ENCODE measurements around the gene RNF13. TPM values are rescaled to one million over a fixed set of nuclear protein-coding genes. Genes with fewer than 3 reads are reported as not detected.

Gene RNF13, protein sequence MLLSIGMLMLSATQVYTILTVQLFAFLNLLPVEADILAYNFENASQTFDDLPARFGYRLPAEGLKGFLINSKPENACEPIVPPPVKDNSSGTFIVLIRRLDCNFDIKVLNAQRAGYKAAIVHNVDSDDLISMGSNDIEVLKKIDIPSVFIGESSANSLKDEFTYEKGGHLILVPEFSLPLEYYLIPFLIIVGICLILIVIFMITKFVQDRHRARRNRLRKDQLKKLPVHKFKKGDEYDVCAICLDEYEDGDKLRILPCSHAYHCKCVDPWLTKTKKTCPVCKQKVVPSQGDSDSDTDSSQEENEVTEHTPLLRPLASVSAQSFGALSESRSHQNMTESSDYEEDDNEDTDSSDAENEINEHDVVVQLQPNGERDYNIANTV
- 26.8 TPM for polyA plus RNA-seq (2013, experiment 1 of 2)
- 29.9 TPM for polyA plus RNA-seq (2013, experiment 2 of 2)

GRCh38 chr3:149812606-149813366 lies at the start of gene RNF13:
Gene RNF13, plus strand, starts transcription at chr3:149813215. Its CDS starts 32,812 bp downstream, at chr3:149846027.
- Histone ChIP-seq H3K27me3 (ENCODE audit: insufficient read depth, low read length) (no peaks in the 10 kb centered on the region), H3K9me3 (ENCODE audit: insufficient read depth, low read depth, low read length) (no peaks in the 10 kb centered on the region), H3K4me3 (ENCODE audit: low read length) (peak within 1 kb of the TSS; percentile 91), H3K9ac (ENCODE audit: low read depth, low read length) (peak within 1 kb of the TSS; percentile 85), H3K27ac (ENCODE audit: low read depth, low read length) (peak within 1 kb of the TSS; percentile 84), H3K4me1 (ENCODE audit: insufficient read depth, low read length) (peaks cover 16% of the 10 kb centered on the region), H3K36me3 (ENCODE audit: insufficient read depth, low read length) (no peaks in the 10 kb centered on the region)
- WGBS = 1% methylated on average over 56 of the region's 56 CpGs

- Histone ChIP-seq H3K27ac (ENCODE audit: low read depth, low read length) (no peak overlapping the region), H3K4me1 (ENCODE audit: insufficient read depth, low read length) (no peaks in the 10 kb centered on the region), H3K36me3 (ENCODE audit: insufficient read depth, low read length) (no peaks in the 10 kb centered on the region), H3K9ac (ENCODE audit: low read depth, low read length) (no peak overlapping the region), H3K9me3 (ENCODE audit: insufficient read depth, low read depth, low read length) (no peaks in the 10 kb centered on the region), H3K27me3 (ENCODE audit: insufficient read depth, low read length) (peaks cover 8% of the 10 kb centered on the region), H3K4me3 (ENCODE audit: low read length) (no peak overlapping the region)
- 85% methylated on average over 3 of the region's 3 CpGs for WGBS
Observed at GRCh38 chr3:149763565-149764195, 49.3 kb upstream of the RNF13 start.

DNA sequence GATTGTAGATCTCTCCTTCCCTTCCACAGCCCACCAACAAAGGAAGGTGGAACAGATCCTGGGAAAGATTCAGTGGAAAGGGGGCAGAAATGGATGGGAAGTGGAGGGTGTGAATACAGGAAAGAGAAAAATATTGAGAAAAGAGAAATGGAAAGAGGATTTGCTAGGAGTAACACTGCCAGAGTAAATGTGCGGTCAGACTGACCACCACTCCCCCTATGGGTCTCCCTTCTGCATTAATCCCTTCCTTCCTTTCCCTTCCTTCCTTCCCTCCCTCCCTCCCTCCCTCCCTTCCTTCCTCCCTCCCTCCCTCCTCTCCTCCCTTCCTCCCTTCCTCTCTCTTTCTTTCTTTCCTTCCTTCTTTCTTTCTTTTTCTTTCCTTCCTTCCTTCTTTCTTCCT lies 48.7 kb upstream of the RNF13 start:
- no peaks in the 10 kb centered on the region for H3K4me1 ChIP-seq (ENCODE audit: insufficient read depth, low read length)
- H3K27me3 ChIP-seq (ENCODE audit: insufficient read depth, low read length) = peaks cover 8% of the 10 kb centered on the region
- no peak overlapping the region for H3K27ac ChIP-seq (ENCODE audit: low read depth, low read length)
- H3K4me3 ChIP-seq (ENCODE audit: low read length) = no peak overlapping the region
- no peaks in the 10 kb centered on the region for H3K36me3 ChIP-seq (ENCODE audit: insufficient read depth, low read length)
- 54% methylated on average over 1 of the region's 1 CpG for WGBS
- no peaks in the 10 kb centered on the region for H3K9me3 ChIP-seq (ENCODE audit: insufficient read depth, low read depth, low read length)
- H3K9ac ChIP-seq (ENCODE audit: low read depth, low read length) = no peak overlapping the region

DNA sequence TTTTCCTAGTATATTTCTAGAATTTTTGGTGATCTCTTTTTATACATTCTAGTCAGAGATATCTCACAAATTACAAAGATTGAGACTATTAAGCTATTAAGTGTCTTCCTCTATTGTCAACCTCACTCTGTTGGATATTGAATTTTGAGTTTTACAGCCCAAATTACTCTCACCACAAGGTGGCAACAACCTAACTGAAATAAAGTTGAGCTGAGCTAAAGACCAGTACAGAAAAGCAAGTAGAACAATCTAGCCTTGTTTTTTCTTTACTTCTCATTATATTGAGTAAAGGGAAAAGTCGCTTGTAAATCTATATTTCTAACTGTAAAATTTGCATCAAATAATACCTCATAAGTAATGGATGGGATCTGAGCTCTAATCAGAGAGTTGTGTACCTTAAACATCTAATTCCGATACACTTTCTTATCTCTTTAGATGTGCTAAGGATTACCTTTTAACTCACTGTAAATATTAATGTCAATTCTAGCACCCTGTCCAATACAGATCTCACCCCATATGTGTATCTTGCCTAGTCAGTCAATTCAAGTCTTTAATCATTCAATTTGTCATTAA lies 47.2 kb upstream of the RNF13 start:
- Histone ChIP-seq H3K9ac (ENCODE audit: low read depth, low read length) (no peak overlapping the region), H3K4me3 (ENCODE audit: low read length) (no peak overlapping the region), H3K4me1 (ENCODE audit: insufficient read depth, low read length) (no peaks in the 10 kb centered on the region), H3K9me3 (ENCODE audit: insufficient read depth, low read depth, low read length) (no peaks in the 10 kb centered on the region), H3K27ac (ENCODE audit: low read depth, low read length) (no peak overlapping the region), H3K27me3 (ENCODE audit: insufficient read depth, low read length) (peaks cover 8% of the 10 kb centered on the region), H3K36me3 (ENCODE audit: insufficient read depth, low read length) (no peaks in the 10 kb centered on the region)
- WGBS = 100% methylated on average over 1 of the region's 2 CpGs

- peaks cover 8% of the 10 kb centered on the region for H3K27me3 ChIP-seq (ENCODE audit: insufficient read depth, low read length)
- 89% methylated on average over 6 of the region's 6 CpGs for WGBS
- no peak overlapping the region for H3K27ac ChIP-seq (ENCODE audit: low read depth, low read length)
- H3K9me3 ChIP-seq (ENCODE audit: insufficient read depth, low read depth, low read length) = no peaks in the 10 kb centered on the region
- no peak overlapping the region for H3K4me3 ChIP-seq (ENCODE audit: low read length)
- H3K36me3 ChIP-seq (ENCODE audit: insufficient read depth, low read length) = no peaks in the 10 kb centered on the region
- H3K9ac ChIP-seq (ENCODE audit: low read depth, low read length) = no peak overlapping the region
- no peaks in the 10 kb centered on the region for H3K4me1 ChIP-seq (ENCODE audit: insufficient read depth, low read length)
Observed at GRCh38 chr3:149767720-149768119, 45.3 kb upstream of the RNF13 start.

GRCh38 chr3:149768704-149769103 lies 44.3 kb upstream of the RNF13 start:
- H3K4me3 ChIP-seq (ENCODE audit: low read length) = no peak overlapping the region
- WGBS = 91% methylated on average over 4 of the region's 6 CpGs
- H3K9me3 ChIP-seq (ENCODE audit: insufficient read depth, low read depth, low read length) = no peaks in the 10 kb centered on the region
- H3K9ac ChIP-seq (ENCODE audit: low read depth, low read length) = no peak overlapping the region
- H3K27me3 ChIP-seq (ENCODE audit: insufficient read depth, low read length) = peaks cover 3% of the 10 kb centered on the region
- no peak overlapping the region for H3K27ac ChIP-seq (ENCODE audit: low read depth, low read length)
- H3K4me1 ChIP-seq (ENCODE audit: insufficient read depth, low read length) = no peaks in the 10 kb centered on the region
- H3K36me3 ChIP-seq (ENCODE audit: insufficient read depth, low read length) = no peaks in the 10 kb centered on the region

- Histone ChIP-seq H3K9ac (ENCODE audit: low read depth, low read length) (no peak overlapping the region), H3K4me1 (ENCODE audit: insufficient read depth, low read length) (no peaks in the 10 kb centered on the region), H3K4me3 (ENCODE audit: low read length) (no peak overlapping the region), H3K36me3 (ENCODE audit: insufficient read depth, low read length) (no peaks in the 10 kb centered on the region), H3K27ac (ENCODE audit: low read depth, low read length) (no peak overlapping the region), H3K9me3 (ENCODE audit: insufficient read depth, low read depth, low read length) (no peaks in the 10 kb centered on the region), H3K27me3 (ENCODE audit: insufficient read depth, low read length) (no peaks in the 10 kb centered on the region)
- WGBS = 100% methylated on average over 1 of the region's 2 CpGs
Observed at GRCh38 chr3:149770246-149770645, 42.8 kb upstream of the RNF13 start.

DNA sequence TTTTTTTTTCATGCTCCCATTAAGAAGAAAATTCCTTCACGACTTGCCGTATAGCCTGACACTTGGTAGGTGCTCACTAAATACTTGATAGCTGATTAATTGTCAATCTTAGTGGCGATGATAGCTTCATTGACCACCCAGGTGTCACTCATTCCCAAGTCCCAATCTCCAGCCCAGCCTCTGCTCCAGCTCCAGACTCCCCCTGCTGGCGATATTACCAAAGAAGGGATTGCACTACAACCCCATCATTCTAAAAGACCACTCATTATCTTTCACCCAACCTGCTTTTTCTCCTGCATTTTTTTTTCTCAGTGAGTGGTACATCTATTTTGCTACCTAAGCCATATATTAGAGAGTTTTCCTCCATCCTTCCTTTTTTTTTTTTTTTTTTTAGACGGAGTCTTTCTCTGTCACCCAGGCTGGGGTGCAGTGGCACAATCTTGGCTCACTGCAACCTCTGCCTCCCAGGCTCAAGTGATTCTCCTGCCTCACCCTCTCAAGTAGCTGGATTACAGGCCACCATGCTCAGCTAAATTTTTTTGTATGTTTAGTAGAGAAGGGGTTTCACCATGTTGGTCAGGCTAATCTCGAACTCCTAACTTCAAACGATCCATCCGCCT lies 41.3 kb upstream of the RNF13 start:
- Histone ChIP-seq H3K9me3 (ENCODE audit: insufficient read depth, low read depth, low read length) (no peaks in the 10 kb centered on the region), H3K9ac (ENCODE audit: low read depth, low read length) (no peak overlapping the region), H3K4me1 (ENCODE audit: insufficient read depth, low read length) (no peaks in the 10 kb centered on the region), H3K36me3 (ENCODE audit: insufficient read depth, low read length) (no peaks in the 10 kb centered on the region), H3K27me3 (ENCODE audit: insufficient read depth, low read length) (no peaks in the 10 kb centered on the region), H3K27ac (ENCODE audit: low read depth, low read length) (no peak overlapping the region), H3K4me3 (ENCODE audit: low read length) (no peak overlapping the region)
- WGBS = 65% methylated on average over 8 of the region's 8 CpGs

GRCh38 chr3:149772861-149773260 lies 40.2 kb upstream of the RNF13 start:
- H3K36me3 ChIP-seq (ENCODE audit: insufficient read depth, low read length) = no peaks in the 10 kb centered on the region
- no peak overlapping the region for H3K27ac ChIP-seq (ENCODE audit: low read depth, low read length)
- no peaks in the 10 kb centered on the region for H3K4me1 ChIP-seq (ENCODE audit: insufficient read depth, low read length)
- H3K9me3 ChIP-seq (ENCODE audit: insufficient read depth, low read depth, low read length) = no peaks in the 10 kb centered on the region
- H3K4me3 ChIP-seq (ENCODE audit: low read length) = no peak overlapping the region
- no peak overlapping the region for H3K9ac ChIP-seq (ENCODE audit: low read depth, low read length)
- no peaks in the 10 kb centered on the region for H3K27me3 ChIP-seq (ENCODE audit: insufficient read depth, low read length)
- WGBS = 66% methylated on average over 2 of the region's 2 CpGs

DNA sequence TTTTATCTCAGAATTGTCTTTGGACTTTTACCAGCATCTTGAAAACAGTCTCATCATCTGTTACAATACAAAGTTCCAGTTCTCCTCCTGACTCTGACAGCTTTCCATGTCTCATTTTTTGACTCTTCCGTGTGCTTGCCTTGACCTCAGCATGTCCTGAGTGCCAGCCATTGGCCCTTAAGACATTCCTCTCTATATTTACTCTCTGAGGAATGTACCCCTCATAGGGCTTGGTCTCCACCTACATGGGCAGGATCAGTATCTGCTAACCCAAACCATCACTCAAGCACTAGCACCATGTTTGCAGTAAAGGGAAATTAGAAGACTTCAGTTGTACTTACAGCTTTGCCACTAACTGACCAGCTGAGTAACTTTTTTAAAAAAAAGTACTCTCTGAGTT lies 36.8 kb upstream of the RNF13 start:
- Histone ChIP-seq H3K4me3 (ENCODE audit: low read length) (no peak overlapping the region), H3K9me3 (ENCODE audit: insufficient read depth, low read depth, low read length) (no peaks in the 10 kb centered on the region), H3K36me3 (ENCODE audit: insufficient read depth, low read length) (no peaks in the 10 kb centered on the region), H3K27me3 (ENCODE audit: insufficient read depth, low read length) (no peaks in the 10 kb centered on the region), H3K9ac (ENCODE audit: low read depth, low read length) (no peak overlapping the region), H3K27ac (ENCODE audit: low read depth, low read length) (no peak overlapping the region), H3K4me1 (ENCODE audit: insufficient read depth, low read length) (no peaks in the 10 kb centered on the region)
- 93% methylated on average over 1 of the region's 1 CpG for WGBS

All from HUES64 (cell line).